Measurements from ENCODE around the gene CAMK2B.

- no peak for TF ChIP-seq CTCF (IDR thresholded peaks at IDR 0.05; ENCODE audit: low read depth, low read length, poor library complexity, severe bottlenecking)
- TF ChIP-seq EZH2phosphoT487 (IDR thresholded peaks at IDR 0.05; ENCODE audit: borderline replicate concordance, low read length): no peak
These were observed 95.8 kb downstream of the CAMK2B start for GRCh38 chr7:44229546-44230105.
